Neural cell (in vitro differentiated cells): ENCODE data around the gene ENAH. TPM values are rescaled to one million over a fixed set of nuclear protein-coding genes. Genes with fewer than 3 reads are reported as not detected.

Experiments used
- H2AFZ ChIP-seq: fragments of 200-600, 300-800 bp; sonication (generic), shearing (Covaris generic); 2 replicates; pipeline ENCODE4 v1.6.0; 2014; ENCODE audit warnings: low read depth, mild to moderate bottlenecking, antibody characterized with exemption, low read length, moderate library complexity
- H3F3A ChIP-seq: fragments of 200-600 bp; shearing (Covaris generic); 2 replicates; pipeline ENCODE4 v1.6.1; 2016; ENCODE audit warnings: mild to moderate bottlenecking, moderate library complexity, mixed read lengths, antibody characterized with exemption, low read length; ENCODE audit not compliant: insufficient read depth, poor library complexity, severe bottlenecking
- H3K27ac ChIP-seq: fragments of 200-600, 300-800 bp; sonication (generic), shearing (Covaris generic); 2 replicates; pipeline ENCODE4 v1.5.1; 2014; ENCODE audit warnings: mild to moderate bottlenecking, low read length, moderate library complexity
- H3K27me3 ChIP-seq: fragments of 300-800, 200-600 bp; sonication (generic), shearing (Covaris generic); 2 replicates; pipeline ENCODE4 v1.6.0; 2014; ENCODE audit warnings: mild to moderate bottlenecking, low read depth, low read length, moderate library complexity; ENCODE audit not compliant: insufficient read depth
- H3K36me3 ChIP-seq: fragments of 300-800, 200-600 bp; sonication (generic), shearing (Covaris generic); 2 replicates; pipeline ENCODE4 v1.5.1; 2014; ENCODE audit warnings: mild to moderate bottlenecking, antibody characterized with exemption, low read length, moderate library complexity; ENCODE audit not compliant: insufficient read depth
- H3K4me2 ChIP-seq: fragments of 300-800, 200-600 bp; sonication (generic), shearing (Covaris generic); 2 replicates; pipeline ENCODE4 v1.6.0; 2014; ENCODE audit warnings: mild to moderate bottlenecking, low read length
- H3K4me3 ChIP-seq: fragments of 300-800, 200-600 bp; sonication (generic), shearing (Covaris generic); 2 replicates; pipeline ENCODE4 v1.5.1; 2014; ENCODE audit warnings: mild to moderate bottlenecking, low read length, moderate library complexity
- H3K79me2 ChIP-seq: fragments of 200-600 bp; shearing (Covaris generic); replicated peaks from 2 replicates; pipeline ENCODE4 v1.6.0; 2014; ENCODE audit warnings: mild to moderate bottlenecking, low read length, moderate library complexity; ENCODE audit not compliant: insufficient read depth
- H3K9ac ChIP-seq: fragments of 300-800, 200-600 bp; sonication (generic), shearing (Covaris generic); 2 replicates; pipeline ENCODE4 v1.6.1; 2016; ENCODE audit warnings: mild to moderate bottlenecking, low read length, mixed read lengths
- H3K9me2 ChIP-seq: fragments of 200-600 bp; shearing (Covaris generic); 2 replicates; pipeline ENCODE4 v1.6.1; 2016; ENCODE audit warnings: mild to moderate bottlenecking, low read length, mixed read lengths; ENCODE audit not compliant: insufficient read depth
- H3K9me3 ChIP-seq: fragments of 200-600, 300-800 bp; sonication (generic), shearing (Covaris generic); 2 replicates; pipeline ENCODE4 v1.6.1; 2016; ENCODE audit warnings: mild to moderate bottlenecking, mixed run types, low read length, moderate library complexity, mixed read lengths
- H4K20me1 ChIP-seq: fragments of 200-600 bp; shearing (Covaris generic); 2 replicates; pipeline ENCODE4 v1.6.1; 2016; ENCODE audit warnings: mild to moderate bottlenecking, mixed run types; ENCODE audit not compliant: insufficient read depth
- EP300 ChIP-seq: fragments of 450-650 bp; conservative IDR thresholded peaks from 2 replicates; pipeline ENCODE4 v1.6.1; 2014; ENCODE audit warnings: antibody characterized with exemption, mild to moderate bottlenecking, moderate library complexity; ENCODE audit not compliant: poor library complexity, severe bottlenecking
- EZH2 ChIP-seq: fragments of 200-600, 300-800 bp; shearing (Covaris generic), sonication (generic); IDR thresholded peaks from 2 replicates; pipeline ENCODE4 v1.6.1; 2014; ENCODE audit warnings: antibody characterized with exemption, low read length, borderline replicate concordance, mild to moderate bottlenecking; ENCODE audit not compliant: insufficient read depth, poor library complexity, severe bottlenecking
- MXI1 ChIP-seq: fragments of 450-650 bp; conservative IDR thresholded peaks from 2 replicates; pipeline ENCODE4 v1.6.1; 2014; ENCODE audit warnings: antibody characterized with exemption, mild to moderate bottlenecking; ENCODE audit not compliant: poor library complexity, severe bottlenecking
- POLR2AphosphoS5 ChIP-seq: IDR thresholded peaks from 2 replicates; pipeline ENCODE4 v1.6.1; 2012
- RAD21 ChIP-seq: fragments of 450-650 bp; conservative IDR thresholded peaks from 2 replicates; pipeline ENCODE4 v1.6.1; 2014; ENCODE audit warnings: antibody characterized with exemption, mild to moderate bottlenecking, moderate library complexity
- REST ChIP-seq: IDR thresholded peaks from 2 replicates; pipeline ENCODE4 v1.6.1; 2012; ENCODE audit warnings: borderline replicate concordance
- SMC3 ChIP-seq: fragments of 450-650 bp; conservative IDR thresholded peaks from 2 replicates; pipeline ENCODE4 v1.6.1; 2014; ENCODE audit warnings: antibody characterized with exemption, mild to moderate bottlenecking, moderate library complexity; ENCODE audit not compliant: poor library complexity
- TAF1 ChIP-seq: IDR thresholded peaks from 2 replicates; pipeline ENCODE4 v1.6.1; 2012; ENCODE audit warnings: low read depth
- polyA plus RNA-seq: library from polyadenylated mRNA; depleted of rRNA; stranded (reverse); fragments of >200 nt; gene quantifications from 2 replicates; pipeline ENCODE4 v1.2.3, GENCODE V29; 2014
- TF ChIP-seq, protein P1 (sequence below): fragments of 450-650 bp; IDR thresholded peaks from 2 replicates; pipeline ENCODE4 v1.5.1; 2014; ENCODE audit warnings: antibody characterized with exemption, mild to moderate bottlenecking, moderate library complexity; ENCODE audit not compliant: poor library complexity, severe bottlenecking

ENAH gene
- polyA plus RNA-seq, 1 donor from 2014 or later, result 58.4 TPM

GRCh38 chr1:225667362-225667761, 14.4 kb upstream of the ENAH start:
- Histone ChIP-seq H3K9me2 (no peaks in the 10 kb centered on the region), H3K4me2 (no peak overlapping the region), H3K27ac (no peak overlapping the region), H3K27me3 (no peaks in the 10 kb centered on the region), H3K9ac (no peak overlapping the region), H3K4me3 (no peak overlapping the region), H3K9me3 (no peaks in the 10 kb centered on the region), H3K36me3 (no peaks in the 10 kb centered on the region), H3F3A (no peaks in the 10 kb centered on the region), H2AFZ (no peak overlapping the region), H3K79me2 (no peaks in the 10 kb centered on the region), H4K20me1 (no peaks in the 10 kb centered on the region)
- TF ChIP-seq MXI1, result no peak
- no peak for TF ChIP-seq EZH2
- TF ChIP-seq REST, result no peak

DNA sequence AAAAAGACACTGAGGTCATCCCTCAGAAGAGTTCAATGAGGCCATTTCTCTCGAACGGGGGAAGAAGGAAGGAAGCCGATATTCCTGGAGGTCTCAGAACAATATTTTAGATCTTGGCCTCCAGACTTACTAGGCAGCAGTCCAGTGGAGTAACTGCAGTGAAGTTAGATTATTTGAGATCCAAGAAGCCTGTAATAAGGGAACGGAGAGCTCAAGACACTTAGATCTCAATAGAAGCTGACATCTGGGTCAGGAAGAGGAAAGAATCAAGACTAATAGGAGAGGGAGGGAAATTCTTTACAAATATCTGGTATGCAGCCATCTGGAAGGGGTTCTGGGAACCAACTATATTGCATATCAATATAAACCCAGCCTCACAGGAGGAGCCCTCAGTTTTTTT, 13.6 kb upstream of the ENAH start:
- no peaks in the 10 kb centered on the region for H3K9me3 ChIP-seq
- H3K4me3 ChIP-seq, result no peak overlapping the region
- no peak overlapping the region for H3K4me2 ChIP-seq
- H2AFZ ChIP-seq, result no peak overlapping the region
- H3K27ac ChIP-seq, result no peak overlapping the region
- no peak overlapping the region for H3K9ac ChIP-seq
- no peaks in the 10 kb centered on the region for H3K9me2 ChIP-seq
- H4K20me1 ChIP-seq, result no peaks in the 10 kb centered on the region
- H3K36me3 ChIP-seq, result no peaks in the 10 kb centered on the region
- H3K27me3 ChIP-seq, result no peaks in the 10 kb centered on the region
- no peaks in the 10 kb centered on the region for H3K79me2 ChIP-seq
- H3F3A ChIP-seq, result no peaks in the 10 kb centered on the region
- TF ChIP-seq POLR2AphosphoS5 (no peak), TAF1 (no peak), EP300 (no peak)

DNA sequence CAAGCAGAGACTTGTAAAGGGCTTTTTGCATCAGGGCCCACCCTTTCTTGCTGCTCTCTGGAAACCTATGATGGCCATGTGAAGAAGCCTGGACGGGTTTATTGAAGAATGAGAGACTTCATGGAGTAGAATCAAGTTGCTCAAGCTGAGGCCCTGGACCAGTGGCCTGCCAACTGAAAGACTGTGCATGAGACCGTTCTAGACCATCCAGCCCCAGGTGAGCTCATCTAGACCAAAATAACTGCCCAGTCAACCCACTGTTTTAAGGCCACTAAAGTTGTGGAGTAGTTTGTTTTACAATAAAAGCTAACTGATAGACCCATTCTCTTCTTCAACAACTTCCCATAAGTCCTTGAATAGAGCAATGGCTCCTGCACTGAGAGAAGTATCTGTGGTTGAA, 11.8 kb upstream of the ENAH start:
- Histone ChIP-seq H3K36me3 (no peaks in the 10 kb centered on the region), H3K9me3 (no peaks in the 10 kb centered on the region), H3K9ac (no peak overlapping the region), H4K20me1 (no peaks in the 10 kb centered on the region), H3K9me2 (no peaks in the 10 kb centered on the region), H2AFZ (no peak overlapping the region), H3K4me3 (no peak overlapping the region), H3K27me3 (no peaks in the 10 kb centered on the region), H3K79me2 (no peaks in the 10 kb centered on the region), H3K4me2 (no peak overlapping the region), H3F3A (no peaks in the 10 kb centered on the region), H3K27ac (no peak overlapping the region)
- TF ChIP-seq SMC3 (no peak), EP300 (no peak), REST (no peak), TAF1 (no peak), RAD21 (no peak), EZH2 (no peak), MXI1 (no peak), POLR2AphosphoS5 (no peak)
- TF ChIP-seq, protein P1, sequence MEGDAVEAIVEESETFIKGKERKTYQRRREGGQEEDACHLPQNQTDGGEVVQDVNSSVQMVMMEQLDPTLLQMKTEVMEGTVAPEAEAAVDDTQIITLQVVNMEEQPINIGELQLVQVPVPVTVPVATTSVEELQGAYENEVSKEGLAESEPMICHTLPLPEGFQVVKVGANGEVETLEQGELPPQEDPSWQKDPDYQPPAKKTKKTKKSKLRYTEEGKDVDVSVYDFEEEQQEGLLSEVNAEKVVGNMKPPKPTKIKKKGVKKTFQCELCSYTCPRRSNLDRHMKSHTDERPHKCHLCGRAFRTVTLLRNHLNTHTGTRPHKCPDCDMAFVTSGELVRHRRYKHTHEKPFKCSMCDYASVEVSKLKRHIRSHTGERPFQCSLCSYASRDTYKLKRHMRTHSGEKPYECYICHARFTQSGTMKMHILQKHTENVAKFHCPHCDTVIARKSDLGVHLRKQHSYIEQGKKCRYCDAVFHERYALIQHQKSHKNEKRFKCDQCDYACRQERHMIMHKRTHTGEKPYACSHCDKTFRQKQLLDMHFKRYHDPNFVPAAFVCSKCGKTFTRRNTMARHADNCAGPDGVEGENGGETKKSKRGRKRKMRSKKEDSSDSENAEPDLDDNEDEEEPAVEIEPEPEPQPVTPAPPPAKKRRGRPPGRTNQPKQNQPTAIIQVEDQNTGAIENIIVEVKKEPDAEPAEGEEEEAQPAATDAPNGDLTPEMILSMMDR, result no peak
